ENCODE results near the gene ARHGAP11A. TPM values are rescaled to one million over a fixed set of nuclear protein-coding genes. Genes with fewer than 3 reads are reported as not detected.

Gene ARHGAP11A
- polyA plus RNA-seq, 1 experiment = 9.1 TPM

DNA sequence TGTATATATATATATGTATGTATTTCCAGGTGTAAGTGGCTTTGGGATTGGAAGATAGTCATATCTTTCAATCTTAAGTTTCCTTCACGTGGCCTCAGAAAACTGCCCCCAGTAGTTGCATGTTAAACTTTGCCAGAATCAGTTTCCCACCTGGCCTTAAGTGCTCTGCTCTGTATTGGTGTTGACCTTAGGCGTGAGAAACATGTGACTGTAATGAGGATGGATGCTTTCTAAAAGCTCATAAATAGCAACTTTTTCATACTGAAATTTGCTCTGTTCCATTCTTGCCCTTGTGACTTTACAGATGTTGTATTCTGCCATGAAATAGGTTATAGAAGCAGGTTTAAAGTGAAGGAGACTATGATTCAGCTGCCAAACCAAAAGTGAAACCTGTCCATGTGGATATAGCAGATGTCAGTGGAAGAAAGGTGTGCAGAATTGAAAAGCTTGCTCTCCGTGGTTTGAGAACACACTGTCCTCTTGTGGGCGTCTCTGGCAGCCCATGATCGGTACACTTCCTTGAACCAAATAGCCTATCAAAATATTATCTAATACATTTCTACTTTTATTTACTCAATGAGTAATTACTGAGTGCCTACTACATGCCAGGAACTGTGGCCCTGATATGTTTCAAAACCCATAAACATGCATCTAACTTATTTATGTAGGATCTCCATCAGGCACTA, 42.0 kb downstream of the ARHGAP11A start:
- H3K9me3 ChIP-seq (ENCODE audit: control insufficient read depth, insufficient read depth, low read length) = no peaks in the 10 kb centered on the region
- H3K27ac ChIP-seq (ENCODE audit: low read depth, low read length) = no peak overlapping the region
- DNase-seq (ENCODE audit: low read depth, low spot score) = no peak
- CTCF ChIA-PET = interaction anchor here (7.5 kb wide), 1 partner anchor 8 kb away, joined by 76 read pairs; no protein-coding TSS in a partner anchor
- POLR2A ChIA-PET = interaction anchor here (1.1 kb wide), 1 partner anchor 12 kb away, joined by 3 read pairs; no protein-coding TSS in a partner anchor
- no peaks in the 10 kb centered on the region for H3K27me3 ChIP-seq (ENCODE audit: control insufficient read depth, insufficient read depth, low read length)
- TF ChIP-seq, protein P1, sequence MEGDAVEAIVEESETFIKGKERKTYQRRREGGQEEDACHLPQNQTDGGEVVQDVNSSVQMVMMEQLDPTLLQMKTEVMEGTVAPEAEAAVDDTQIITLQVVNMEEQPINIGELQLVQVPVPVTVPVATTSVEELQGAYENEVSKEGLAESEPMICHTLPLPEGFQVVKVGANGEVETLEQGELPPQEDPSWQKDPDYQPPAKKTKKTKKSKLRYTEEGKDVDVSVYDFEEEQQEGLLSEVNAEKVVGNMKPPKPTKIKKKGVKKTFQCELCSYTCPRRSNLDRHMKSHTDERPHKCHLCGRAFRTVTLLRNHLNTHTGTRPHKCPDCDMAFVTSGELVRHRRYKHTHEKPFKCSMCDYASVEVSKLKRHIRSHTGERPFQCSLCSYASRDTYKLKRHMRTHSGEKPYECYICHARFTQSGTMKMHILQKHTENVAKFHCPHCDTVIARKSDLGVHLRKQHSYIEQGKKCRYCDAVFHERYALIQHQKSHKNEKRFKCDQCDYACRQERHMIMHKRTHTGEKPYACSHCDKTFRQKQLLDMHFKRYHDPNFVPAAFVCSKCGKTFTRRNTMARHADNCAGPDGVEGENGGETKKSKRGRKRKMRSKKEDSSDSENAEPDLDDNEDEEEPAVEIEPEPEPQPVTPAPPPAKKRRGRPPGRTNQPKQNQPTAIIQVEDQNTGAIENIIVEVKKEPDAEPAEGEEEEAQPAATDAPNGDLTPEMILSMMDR (IDR thresholded peaks at IDR 0.05; ENCODE audit: low read depth, low read length) = no peak
- no peak overlapping the region for H3K4me3 ChIP-seq (ENCODE audit: low read depth, low read length)

DNA sequence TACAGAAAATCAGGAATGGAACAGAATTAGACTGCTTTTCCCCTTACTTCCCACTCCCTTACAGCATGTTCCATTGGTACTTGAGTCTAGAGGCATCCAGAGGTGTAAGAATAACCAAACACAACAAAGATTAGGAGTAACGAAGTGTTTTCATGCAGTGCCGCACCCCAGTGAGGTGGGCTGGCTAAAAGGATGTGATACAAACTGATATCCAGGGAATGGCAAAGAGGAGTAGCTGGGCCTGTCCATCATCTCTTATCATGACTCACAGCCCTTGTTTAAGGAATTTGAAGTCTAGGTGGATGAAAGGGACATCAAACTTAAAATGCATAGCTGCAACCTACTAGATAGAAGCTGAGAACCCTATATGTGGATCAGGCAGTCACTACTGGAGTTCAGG, 42.6 kb downstream of the ARHGAP11A start:
- CTCF ChIA-PET = interaction anchor here (2.0 to 7.5 kb wide), 2 partner anchors 8 to 11 kb away, joined by 7 to 76 read pairs; no protein-coding TSS in a partner anchor
- Histone ChIP-seq H3K9me3 (ENCODE audit: control insufficient read depth, insufficient read depth, low read length) (no peaks in the 10 kb centered on the region), H3K4me3 (ENCODE audit: low read depth, low read length) (no peak overlapping the region), H3K27me3 (ENCODE audit: control insufficient read depth, insufficient read depth, low read length) (no peaks in the 10 kb centered on the region), H3K27ac (ENCODE audit: low read depth, low read length) (no peak overlapping the region)
- DNase-seq (ENCODE audit: low read depth, low spot score) = no peak
- TF ChIP-seq, protein P1 (IDR thresholded peaks at IDR 0.05; ENCODE audit: low read depth, low read length) = no peak
- POLR2A ChIA-PET = no interaction called here

DNA sequence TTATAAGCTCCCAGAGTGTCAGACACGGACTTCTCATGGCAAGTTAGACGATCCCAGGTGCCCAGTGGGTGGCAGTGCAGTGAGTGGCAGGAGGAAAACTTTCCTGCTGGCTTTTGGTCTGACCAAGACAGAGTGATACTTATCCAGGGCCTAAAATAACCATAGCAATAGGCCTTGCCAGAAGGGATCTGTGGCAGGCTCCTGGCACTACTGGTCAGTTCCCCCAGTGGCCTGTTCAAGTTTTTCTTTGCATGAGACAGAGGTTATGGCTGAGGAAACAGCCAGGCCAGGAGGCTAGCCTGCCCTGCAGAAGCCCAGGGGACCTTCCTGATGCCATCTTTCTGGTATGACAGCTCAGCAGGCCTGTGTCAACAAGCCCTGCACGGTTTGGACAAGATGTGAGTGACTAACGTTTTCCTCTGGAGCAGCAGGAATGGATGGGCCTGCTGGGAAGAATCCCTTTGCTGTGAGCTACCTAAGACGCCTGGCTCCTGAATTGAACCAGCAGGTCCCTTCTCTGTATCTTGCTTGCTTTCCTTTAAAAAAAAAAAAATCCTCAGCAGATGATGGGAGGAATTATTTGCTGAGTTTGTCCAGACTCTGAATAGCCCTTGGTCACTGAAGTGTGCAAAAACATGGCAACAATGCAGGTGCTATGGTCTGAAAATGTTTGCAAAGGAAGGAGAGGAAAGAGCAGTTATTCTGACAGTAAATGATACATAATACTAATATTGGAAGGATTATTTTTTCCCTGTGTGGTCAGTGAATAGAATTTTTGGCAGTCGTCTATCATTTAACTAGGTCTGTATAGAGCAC, 44.2 kb downstream of the ARHGAP11A start:
- POLR2A ChIA-PET = interaction anchor here (0.6 kb wide), 1 partner anchor 29 kb away, joined by 9 read pairs; no protein-coding TSS in a partner anchor
- H3K27ac ChIP-seq (ENCODE audit: low read depth, low read length) = peak overlapping the region; percentile 34
- H3K4me3 ChIP-seq (ENCODE audit: low read depth, low read length) = no peak overlapping the region
- no peak for DNase-seq (ENCODE audit: low read depth, low spot score)
- CTCF ChIA-PET = interaction anchor here (2.0 to 8.8 kb wide), 3 partner anchors 9 to 336 kb away, joined by 7 to 153 read pairs (median 76); no protein-coding TSS in a partner anchor
- TF ChIP-seq, protein P1 (IDR thresholded peaks at IDR 0.05; ENCODE audit: low read depth, low read length) = no peak
- H3K27me3 ChIP-seq (ENCODE audit: control insufficient read depth, insufficient read depth, low read length) = no peaks in the 10 kb centered on the region
- H3K9me3 ChIP-seq (ENCODE audit: control insufficient read depth, insufficient read depth, low read length) = no peaks in the 10 kb centered on the region

DNA sequence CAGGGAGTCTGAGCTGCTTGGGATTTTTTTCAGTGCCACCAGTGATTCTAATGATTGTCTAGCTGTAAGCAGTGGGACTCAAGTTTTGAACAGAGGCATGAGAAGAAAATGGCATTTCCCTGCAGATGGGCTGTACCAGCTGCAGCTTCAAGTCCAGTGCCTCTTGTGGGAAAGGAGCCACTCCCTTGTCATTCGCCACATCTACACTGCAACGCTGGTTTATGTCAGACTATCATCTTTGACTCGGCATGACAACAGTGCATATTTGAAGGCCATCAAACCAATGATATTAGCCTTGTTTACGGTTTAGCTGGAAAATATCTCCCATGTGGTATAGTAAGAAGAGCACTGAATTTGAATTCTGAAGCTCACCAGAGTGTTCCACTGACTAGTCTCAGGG, 48.4 kb downstream of the ARHGAP11A start:
- Histone ChIP-seq H3K4me3 (ENCODE audit: low read depth, low read length) (no peak overlapping the region), H3K27me3 (ENCODE audit: control insufficient read depth, insufficient read depth, low read length) (no peaks in the 10 kb centered on the region), H3K9me3 (ENCODE audit: control insufficient read depth, insufficient read depth, low read length) (no peaks in the 10 kb centered on the region), H3K27ac (ENCODE audit: low read depth, low read length) (no peak overlapping the region)
- ChIA-PET POLR2A (interaction anchor here (0.6 kb wide), 1 partner anchor 16 kb away, joined by 5 read pairs; no protein-coding TSS in a partner anchor), CTCF (interaction anchor here (0.6 to 8.8 kb wide), 16 partner anchors 9 to 469 kb away, joined by 3 to 153 read pairs (median 14); partner anchors contain the start of gene SCG5)
- TF ChIP-seq, protein P1 (IDR thresholded peaks at IDR 0.05; ENCODE audit: low read depth, low read length) = no peak
- no peak for DNase-seq (ENCODE audit: low read depth, low spot score)
